HFF-Myc (cell line): ENCODE measurements around the gene SERPINA12.

Experiments used
- DNase-seq: peaks from one replicate; pipeline ENCODE4 v3.0.0-alpha.2; 2011; ENCODE audit warnings: low read depth; ENCODE audit errors: extremely low read depth
- H3K4me3 ChIP-seq: replicated peaks from 2 replicates; pipeline ENCODE4 v1.5.1; 2011; ENCODE audit warnings: low read depth, mild to moderate bottlenecking, control low read depth, low read length
- CTCF ChIP-seq: IDR thresholded peaks from 2 replicates; pipeline ENCODE4 v1.5.1; 2012; ENCODE audit warnings: mild to moderate bottlenecking, low read depth, low read length, control low read depth; ENCODE audit errors: missing control alignments

Gene SERPINA12

GRCh38 chr14:94536836-94537235 is 27.6 kb upstream of the SERPINA12 start:
- no peak for TF ChIP-seq CTCF
- H3K4me3 ChIP-seq = no peak overlapping the region
- DNase-seq = no peak

GRCh38 chr14:94535506-94535905 is 26.2 kb upstream of the SERPINA12 start:
- H3K4me3 ChIP-seq = no peak overlapping the region
- TF ChIP-seq CTCF = no peak
- DNase-seq = no peak

- no peak overlapping the region for H3K4me3 ChIP-seq
- TF ChIP-seq CTCF = no peak
- DNase-seq = no peak
Measured at GRCh38 chr14:94532447-94532846, 23.2 kb upstream of the SERPINA12 start.

GRCh38 chr14:94531187-94531586 is 21.9 kb upstream of the SERPINA12 start:
- no peak for DNase-seq
- no peak for TF ChIP-seq CTCF
- H3K4me3 ChIP-seq = no peak overlapping the region

GRCh38 chr14:94524093-94524492 is 14.8 kb upstream of the SERPINA12 start:
- no peak for DNase-seq
- no peak overlapping the region for H3K4me3 ChIP-seq
- no peak for TF ChIP-seq CTCF

GRCh38 chr14:94523265-94523664 is 14.0 kb upstream of the SERPINA12 start:
- no peak for TF ChIP-seq CTCF
- DNase-seq = no peak
- no peak overlapping the region for H3K4me3 ChIP-seq

GRCh38 chr14:94522115-94522724 is 13.0 kb upstream of the SERPINA12 start:
- no peak overlapping the region for H3K4me3 ChIP-seq
- DNase-seq = no peak
- TF ChIP-seq CTCF = no peak
